Prostate gland (tissue), 2 donors: ENCODE measurements around the gene PTGR2. TPM values are rescaled to one million over a fixed set of nuclear protein-coding genes. Genes with fewer than 3 reads are reported as not detected.
"Not testable (repeated sequence)": the region's sequence is repeated elsewhere in the genome, so short reads cannot be mapped to it uniquely, and the experiment has no call there.

ENCODE experiments used
- DNase-seq: peaks from one replicate; pipeline ENCODE4 v3.0.0-alpha.2; 2019; ENCODE audit warnings: low spot score
- H3K27ac ChIP-seq, 2 donors: fragments of 200-600 bp; sonication (generic); 2 replicates each; pipeline ENCODE4 v1.5.1; 2017 to 2019
- H3K27me3 ChIP-seq: fragments of 200-600 bp; sonication (generic); replicated peaks from 2 replicates; pipeline ENCODE4 v1.5.1; 2019; ENCODE audit not compliant: insufficient read depth
- H3K36me3 ChIP-seq, 2 donors: fragments of 200-600 bp; sonication (generic); 1 replicate in 1 of 2; 2 replicates in 1 of 2; pipeline versions ENCODE4 v1.5.1 to v1.8.1; 2017 to 2019
- H3K4me1 ChIP-seq: fragments of 200-600 bp; sonication (generic); replicated peaks from 2 replicates; pipeline ENCODE4 v1.5.1; 2019
- H3K4me3 ChIP-seq, 2 donors: fragments of 200-600 bp; sonication (generic); 2 replicates each; pipeline ENCODE4 v1.5.1; 2017 to 2019
- H3K9me3 ChIP-seq: fragments of 200-600 bp; sonication (generic); 2 replicates; pipeline ENCODE4 v1.5.1; 2017
- CTCF ChIP-seq, 4 experiments: fragments of 200-600 bp in 2 of 4; fragments of 450-650 bp in 2 of 4; sonication (generic) in 2 of 4; IDR thresholded peaks; 1 replicate in 3 of 4; 2 replicates in 1 of 4; pipeline ENCODE4 v1.5.1; 2016 to 2019; ENCODE audit warnings: antibody characterized with exemption in 4 of 4, mild to moderate bottlenecking in 2 of 4, moderate library complexity in 2 of 4
- POLR2A ChIP-seq: fragments of 450-650 bp; IDR thresholded peaks from one replicate; pipeline ENCODE4 v1.6.1; 2016; ENCODE audit warnings: antibody characterized with exemption, mild to moderate bottlenecking
- POLR2AphosphoS5 ChIP-seq: sonication (generic); formaldehyde crosslinking; IDR thresholded peaks from one replicate; pipeline ENCODE4 v1.6.1; 2017; ENCODE audit warnings: antibody characterized with exemption
- WGBS: methylation state at CpG from one replicate; pipeline ENCODE4 v1.1.5; 2018; 5-methylcytosine and 5-hydroxymethylcytosine counted together
- intact Hi-C: fragments of 100-400 bp; cut with DNase I; formaldehyde crosslinking; loops from one replicate; pipeline ENCODE4 v1.14.2; 2022
- total RNA-seq, 2 donors: library from RNA; depleted of rRNA; stranded (reverse); fragments of >200 nt; gene quantifications; one replicate each; pipeline ENCODE4 v1.1.0, GENCODE V29; 2016

Gene PTGR2
- total RNA-seq, 2 donors from 2014 or later, result 10.7 to 13.6 TPM

- Histone ChIP-seq H3K4me1 (no peaks in the 10 kb centered on the region), H3K4me3 (no peak overlapping the region), H3K27me3 (no peaks in the 10 kb centered on the region), H3K9me3 (no peaks in the 10 kb centered on the region), H3K27ac (no peak overlapping the region), H3K36me3 (no peaks in the 10 kb centered on the region)
- TF ChIP-seq CTCF (IDR thresholded peaks at IDR 0.05), result no peak
- TF ChIP-seq POLR2AphosphoS5, result no peak
- no peak for TF ChIP-seq POLR2A
- intact Hi-C loops, result no loop called here
- no peak for DNase-seq
Observed at GRCh38 chr14:73823339-73823885, 28.2 kb upstream of the PTGR2 start.

GRCh38 chr14:73824127-73824526, 27.5 kb upstream of the PTGR2 start:
- H3K9me3 ChIP-seq, result no peaks in the 10 kb centered on the region
- no peaks in the 10 kb centered on the region for H3K4me1 ChIP-seq
- no peak for TF ChIP-seq CTCF (IDR thresholded peaks at IDR 0.05)
- TF ChIP-seq POLR2A, result no peak
- no peak for TF ChIP-seq POLR2AphosphoS5
- WGBS, result 89% methylated on average over 4 of the region's 4 CpGs
- H3K36me3 ChIP-seq, result no peaks in the 10 kb centered on the region
- no peak overlapping the region for H3K4me3 ChIP-seq
- DNase-seq, result no peak
- no peaks in the 10 kb centered on the region for H3K27me3 ChIP-seq
- intact Hi-C loops, result no loop called here
- no peak overlapping the region for H3K27ac ChIP-seq

- Histone ChIP-seq H3K36me3 (no peaks in the 10 kb centered on the region), H3K27me3 (no peaks in the 10 kb centered on the region), H3K27ac (no peak overlapping the region), H3K4me1 (no peaks in the 10 kb centered on the region), H3K4me3 (no peak overlapping the region), H3K9me3 (no peaks in the 10 kb centered on the region)
- TF ChIP-seq POLR2A, result no peak
- TF ChIP-seq CTCF (IDR thresholded peaks at IDR 0.05), result no peak
- no peak for TF ChIP-seq POLR2AphosphoS5
- WGBS, result 93% methylated on average over 8 of the region's 8 CpGs
- intact Hi-C loops, result no loop called here
- no peak for DNase-seq
Observed at GRCh38 chr14:73824536-73824935, 27.1 kb upstream of the PTGR2 start.

- no peak for TF ChIP-seq POLR2A
- peak; percentile 49 to 92 (median 84) for TF ChIP-seq CTCF (IDR thresholded peaks at IDR 0.05)
- TF ChIP-seq POLR2AphosphoS5, result peak; percentile 76
- 21% methylated on average over 7 of the region's 7 CpGs for WGBS
- no peak overlapping the region for H3K4me3 ChIP-seq
- H3K4me1 ChIP-seq, result no peaks in the 10 kb centered on the region
- H3K36me3 ChIP-seq, result no peaks in the 10 kb centered on the region
- peak; percentile 78 for DNase-seq
- intact Hi-C loops, result loop anchor here (1.0 kb wide), 1 partner anchor 97 kb away; no protein-coding TSS in a partner anchor
- H3K9me3 ChIP-seq, result no peaks in the 10 kb centered on the region
- no peaks in the 10 kb centered on the region for H3K27me3 ChIP-seq
- H3K27ac ChIP-seq, result no peak overlapping the region
Observed at GRCh38 chr14:73825551-73826188, 26.0 kb upstream of the PTGR2 start.

- DNase-seq, H3K27me3 ChIP-seq, intact Hi-C loops, H3K36me3 ChIP-seq, H3K4me1 ChIP-seq, H3K9me3 ChIP-seq, H3K27ac ChIP-seq, H3K4me3 ChIP-seq: not testable (repeated sequence)
- 97% methylated on average over 7 of the region's 7 CpGs for WGBS
Observed at GRCh38 chr14:73827190-73827589, 24.4 kb upstream of the PTGR2 start.
